Astrocyte (in vitro differentiated cells and primary cell): ENCODE data around the gene UBE2V1.

ENCODE experiments used
- CTCF ChIP-seq: IDR thresholded peaks from 2 replicates; pipeline ENCODE4 v1.5.1; 2011; ENCODE audit warnings: low read depth, mild to moderate bottlenecking, inconsistent platforms, low read length, moderate library complexity; ENCODE audit not compliant: insufficient read depth
- EZH2 ChIP-seq: IDR thresholded peaks from 2 replicates; pipeline ENCODE4 v1.6.1; 2012; ENCODE audit warnings: mild to moderate bottlenecking, low read length, inconsistent platforms; ENCODE audit not compliant: insufficient read depth

GRCh38 chr20:50129662-50130355, 16.9 kb upstream of the UBE2V1 start:
- TF ChIP-seq CTCF = no peak
- no peak for TF ChIP-seq EZH2
